NCI-H2196 (cell line): ENCODE data around the gene SPRR4.

Experiments used
- DNase-seq: peaks from one replicate; lab custom pipeline; 2025; ENCODE audit not compliant: unreplicated experiment; lab: John Stamatoyannopoulos, UW

Gene SPRR4

DNA sequence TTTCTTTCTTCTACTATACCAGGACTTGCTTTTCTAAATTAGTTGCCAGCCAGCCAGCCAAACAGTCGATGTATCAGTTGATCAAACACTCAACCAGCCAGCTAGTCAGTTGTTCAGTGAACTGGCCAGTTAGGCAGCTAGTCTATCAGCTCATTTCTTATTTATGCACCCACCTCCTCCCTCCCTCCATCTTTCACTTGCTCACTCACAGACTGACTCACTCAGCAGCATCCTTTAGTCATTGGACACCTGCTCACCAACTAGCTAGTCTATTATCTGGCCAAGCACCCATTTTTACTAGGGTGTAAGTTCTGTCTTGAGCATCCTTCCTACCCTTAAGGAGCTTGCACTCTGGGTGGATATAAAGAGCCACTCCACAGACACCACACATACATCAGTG, 5.9 kb upstream of the SPRR4 start:
- no peak for DNase-seq

DNA sequence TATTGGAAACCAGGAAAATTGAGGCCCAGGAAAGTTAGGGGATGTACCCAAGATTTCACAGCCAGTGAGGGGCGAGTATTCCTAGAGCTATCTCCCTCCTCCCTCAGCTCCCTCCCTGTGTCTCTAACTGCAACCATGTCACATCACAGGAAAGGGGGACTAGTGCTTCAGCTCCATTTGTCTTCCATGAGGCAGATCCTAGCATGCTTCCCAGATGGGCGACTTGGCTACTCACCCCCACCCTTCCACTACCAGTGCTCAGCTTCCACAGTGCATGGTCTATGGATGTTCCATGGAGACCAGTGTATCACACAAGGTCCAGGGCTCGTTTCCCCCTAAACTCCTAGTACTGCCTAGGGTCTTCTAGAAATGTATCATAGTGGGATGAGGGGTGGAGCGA, 4.6 kb upstream of the SPRR4 start:
- DNase-seq, result no peak

DNA sequence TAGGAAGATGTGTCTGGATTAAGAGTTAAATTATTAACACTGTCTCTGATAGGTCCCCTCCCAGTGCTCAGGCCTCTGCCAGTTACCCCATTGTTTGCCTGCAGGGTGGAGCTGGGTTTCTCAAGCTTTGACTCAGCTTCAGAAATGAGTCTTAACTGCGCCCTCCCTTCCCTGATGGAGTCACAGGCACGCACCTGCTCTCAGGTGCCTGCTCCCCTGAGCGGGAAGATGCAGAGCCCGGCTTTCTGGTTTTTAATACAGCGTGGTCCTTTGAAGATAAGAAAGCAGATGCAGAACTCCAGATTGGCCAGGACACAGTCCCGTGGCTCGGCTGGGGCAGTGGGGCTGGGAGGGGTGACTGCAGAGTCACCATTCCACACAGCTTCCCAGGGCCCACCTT, 3.2 kb upstream of the SPRR4 start:
- no peak for DNase-seq

DNA sequence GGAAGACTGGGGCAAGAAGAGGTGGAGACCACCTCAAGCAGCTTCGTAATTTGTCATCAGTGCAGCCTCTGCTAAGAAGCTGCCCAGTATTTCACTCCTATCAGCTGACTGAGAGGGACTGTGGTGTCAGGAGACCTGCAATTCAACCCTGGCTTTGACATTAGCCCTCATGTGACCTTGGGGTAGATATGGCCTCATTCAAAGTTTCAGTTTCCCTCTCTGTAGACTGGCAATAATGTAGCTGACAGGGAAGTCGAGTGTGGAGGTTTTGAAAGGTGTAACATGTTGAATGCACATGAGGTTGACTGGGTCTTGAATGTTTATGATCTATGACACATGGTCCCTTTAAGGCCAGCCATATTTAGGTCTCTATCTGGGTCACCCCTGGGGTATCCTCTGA, 2.2 kb upstream of the SPRR4 start:
- DNase-seq, result no peak

DNA sequence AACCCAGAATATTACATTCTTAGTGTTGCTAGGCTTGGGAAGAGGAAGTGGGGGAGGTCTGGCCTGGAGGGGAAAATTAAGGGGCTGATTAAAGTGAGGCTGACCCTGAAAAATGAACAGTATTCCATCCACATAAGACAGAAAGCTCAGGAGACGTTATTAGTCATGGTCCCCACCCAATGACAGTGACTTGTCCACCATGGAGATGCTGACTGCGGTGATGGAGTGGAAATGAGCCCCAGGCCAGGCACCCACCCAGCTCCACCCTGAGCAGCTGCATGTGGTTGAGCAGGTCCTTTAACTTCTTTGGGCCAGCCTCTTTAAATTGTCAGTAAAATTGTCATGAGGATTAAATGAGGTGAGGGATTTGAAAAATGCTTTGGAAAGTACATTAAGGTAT, 1.4 kb upstream of the SPRR4 start:
- no peak for DNase-seq

DNA sequence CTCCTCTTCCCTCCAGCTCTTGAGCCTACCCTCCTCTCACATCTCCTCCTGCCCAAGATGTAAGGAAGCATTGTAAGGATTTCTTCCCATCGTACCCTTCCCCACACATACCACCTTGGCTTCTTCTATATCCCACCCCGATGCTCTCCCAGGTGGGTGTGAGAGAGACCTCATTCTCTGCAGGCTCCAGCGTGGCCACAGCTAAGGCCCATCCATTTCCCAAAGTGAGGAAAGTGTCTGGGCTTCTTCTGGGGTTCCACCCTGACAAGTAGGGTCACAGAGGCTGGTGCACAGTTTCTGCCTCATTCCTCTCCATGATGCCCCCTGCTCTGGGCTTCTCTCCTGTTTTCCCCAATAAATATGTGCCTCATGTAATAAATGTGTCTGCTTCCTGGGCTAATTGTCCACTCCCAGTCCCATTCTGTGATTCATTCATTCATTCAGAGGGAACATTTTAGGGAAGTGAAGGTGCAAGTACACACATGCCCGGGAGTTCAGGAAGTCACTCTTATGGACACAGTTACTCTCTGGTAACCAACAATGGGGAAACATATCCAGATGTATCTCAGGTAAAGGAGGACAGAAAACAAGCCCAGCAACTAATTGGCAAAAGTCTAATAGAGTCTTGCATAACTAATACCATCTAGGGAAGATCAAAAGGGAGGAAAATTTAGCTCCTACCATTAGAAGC, 1.9 kb downstream of the SPRR4 start:
- DNase-seq, result no peak

DNA sequence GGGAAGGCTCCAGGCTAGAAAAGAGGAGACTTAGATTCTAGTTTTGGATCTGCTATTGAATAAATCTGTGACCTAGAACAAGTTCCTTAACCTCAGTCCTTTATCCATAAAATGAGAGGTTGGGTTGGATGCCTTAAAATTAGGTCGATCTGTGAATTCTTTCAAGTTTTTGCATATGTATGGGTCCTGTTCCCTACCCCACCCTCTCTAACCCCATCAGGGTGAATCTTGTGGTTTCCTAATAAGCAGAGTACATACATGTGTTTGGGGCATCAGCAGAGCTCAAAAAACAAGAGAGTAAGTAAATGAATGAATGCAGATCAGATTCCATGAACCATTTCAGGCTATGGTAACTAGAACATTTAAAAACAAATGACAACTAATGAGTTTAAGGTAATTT, 6.2 kb downstream of the SPRR4 start:
- no peak for DNase-seq

DNA sequence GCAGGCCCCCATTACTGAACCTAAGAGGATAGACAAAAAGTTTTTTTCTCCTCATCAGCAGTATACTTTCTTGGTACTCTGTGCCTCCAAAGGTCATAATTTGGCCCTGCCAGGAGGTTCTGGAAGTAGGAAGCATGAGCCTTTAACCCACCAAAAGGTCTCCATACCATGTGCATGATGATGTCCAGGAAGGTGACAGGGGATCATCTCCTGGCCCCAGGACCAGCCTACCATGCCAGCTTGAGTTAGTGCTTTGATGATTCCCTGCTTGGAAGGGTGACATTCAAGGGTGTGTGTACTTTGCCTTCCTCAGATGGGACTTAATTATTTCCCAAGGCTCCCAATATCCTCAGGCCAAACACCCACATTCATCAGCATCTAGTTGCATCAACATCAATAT, 7.2 kb downstream of the SPRR4 start:
- no peak for DNase-seq

DNA sequence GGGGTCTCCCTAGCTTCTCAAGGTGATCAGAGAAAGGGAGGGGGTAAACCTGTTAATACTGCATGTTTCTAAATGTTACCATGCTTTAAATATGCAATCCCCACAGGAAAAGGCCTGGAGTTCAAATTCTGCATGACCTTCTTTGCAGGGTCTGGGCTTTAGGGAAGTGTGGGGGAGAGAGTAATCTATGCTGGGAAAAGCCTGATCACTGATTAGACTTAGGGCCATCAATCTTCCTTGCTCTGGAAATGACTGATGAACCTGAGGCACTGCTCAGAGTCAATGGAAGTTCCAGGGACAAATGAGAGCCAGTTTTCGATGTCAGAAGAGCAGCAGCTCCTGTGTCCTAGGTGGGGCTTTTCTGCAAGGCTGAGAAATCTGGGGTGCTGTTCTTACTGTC, 10.2 kb downstream of the SPRR4 start:
- no peak for DNase-seq

DNA sequence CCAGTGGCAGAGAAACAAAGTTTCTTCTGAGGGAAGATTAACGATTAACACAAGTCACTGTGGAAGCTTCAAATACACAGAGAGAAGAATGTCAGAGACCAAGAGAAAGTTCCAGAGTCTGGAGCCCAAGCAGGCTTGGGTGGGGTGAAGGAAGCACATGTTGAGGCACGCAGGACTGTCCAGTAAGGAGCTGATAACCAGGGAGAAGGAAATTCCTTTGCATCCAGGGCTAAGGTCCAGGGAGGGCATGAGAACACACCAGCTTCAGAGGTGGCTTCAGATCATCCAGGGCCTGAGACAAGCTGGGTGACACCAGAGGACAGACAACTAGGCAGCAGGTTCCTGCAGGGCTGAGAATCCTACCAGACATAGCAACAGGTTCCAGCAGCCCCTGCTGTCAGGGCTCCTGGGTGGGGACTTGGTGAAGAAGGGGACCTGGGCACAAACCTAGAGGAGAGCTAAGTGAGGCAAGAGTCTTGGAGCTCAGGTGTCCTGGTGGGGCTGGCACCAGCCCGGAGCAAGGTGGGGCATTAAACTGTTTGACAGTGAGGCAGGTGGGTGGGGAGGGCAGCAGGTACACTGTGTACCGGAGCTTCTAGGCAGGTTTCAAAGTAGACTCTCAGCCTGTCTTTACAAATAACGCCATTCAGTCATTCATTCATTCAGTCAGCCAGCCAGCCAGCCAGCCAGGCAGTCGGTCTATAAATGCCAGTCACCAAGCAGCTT, 10.9 kb downstream of the SPRR4 start:
- DNase-seq, result no peak

DNA sequence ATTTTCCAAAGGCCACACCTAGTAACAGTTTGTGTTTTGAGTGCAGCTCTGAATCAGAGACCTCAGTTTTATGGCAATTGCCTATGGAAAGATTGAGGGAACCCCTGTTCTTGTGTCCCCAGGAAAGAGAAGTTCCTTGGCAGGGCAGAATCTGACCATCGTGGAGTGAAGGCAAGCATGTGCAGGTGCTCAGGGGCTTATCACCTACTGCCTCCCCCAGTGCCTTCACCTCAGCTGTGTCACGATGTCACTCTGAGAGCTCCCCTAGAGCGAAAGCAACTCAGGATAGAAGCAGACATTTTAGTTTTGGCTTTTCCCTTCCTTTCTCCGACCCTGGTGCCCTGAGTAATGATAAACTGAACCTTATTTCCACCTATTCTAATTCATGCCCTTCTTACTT, 11.6 kb downstream of the SPRR4 start:
- DNase-seq, result no peak

DNA sequence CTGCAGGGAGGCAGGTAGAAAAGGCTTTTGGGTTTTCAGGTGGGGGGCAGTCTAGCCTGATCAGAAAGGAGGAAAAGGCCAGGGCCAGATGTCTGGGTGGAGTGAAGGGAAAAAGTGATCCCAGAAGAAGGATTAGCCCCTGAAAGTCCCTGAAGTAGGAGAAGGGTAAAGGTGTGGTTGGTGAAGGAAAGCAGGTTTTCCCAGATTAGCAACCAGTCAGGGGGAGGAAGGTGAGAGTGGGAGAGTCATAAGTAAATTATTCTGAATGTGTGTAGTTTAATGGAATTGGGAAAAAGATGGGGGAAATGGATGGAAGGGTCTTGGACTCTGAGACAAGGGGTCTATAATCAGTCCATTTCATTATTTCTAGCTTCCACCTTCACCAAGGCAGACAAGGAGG, 12.8 kb downstream of the SPRR4 start:
- no peak for DNase-seq

DNA sequence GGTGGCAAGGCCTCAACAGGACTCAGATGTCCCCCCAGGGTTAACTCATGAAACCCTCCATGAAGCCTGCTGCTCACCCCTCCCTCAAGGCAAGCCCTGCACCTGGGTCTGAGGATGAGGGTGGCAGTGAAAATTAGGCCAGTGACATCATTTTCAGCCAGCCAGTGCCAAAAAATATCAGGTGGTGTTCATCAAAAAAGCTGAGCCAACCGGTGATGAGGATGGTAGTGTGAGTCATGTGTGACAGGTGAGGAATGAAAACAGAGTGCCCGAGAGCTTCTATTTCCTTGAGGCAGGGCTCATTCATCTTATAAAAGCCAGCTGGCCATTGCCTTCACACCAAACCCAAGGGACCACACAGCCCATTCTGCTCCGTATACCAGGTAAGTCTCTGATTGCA, 13.3 kb downstream of the SPRR4 start, which contains the start of gene SPRR1A:
Gene SPRR1A (plus strand): TSS at position 339 of the 400 bp plus-strand sequence. CDS start 1,150 bp downstream, outside the sequence.
- no peak for DNase-seq

DNA sequence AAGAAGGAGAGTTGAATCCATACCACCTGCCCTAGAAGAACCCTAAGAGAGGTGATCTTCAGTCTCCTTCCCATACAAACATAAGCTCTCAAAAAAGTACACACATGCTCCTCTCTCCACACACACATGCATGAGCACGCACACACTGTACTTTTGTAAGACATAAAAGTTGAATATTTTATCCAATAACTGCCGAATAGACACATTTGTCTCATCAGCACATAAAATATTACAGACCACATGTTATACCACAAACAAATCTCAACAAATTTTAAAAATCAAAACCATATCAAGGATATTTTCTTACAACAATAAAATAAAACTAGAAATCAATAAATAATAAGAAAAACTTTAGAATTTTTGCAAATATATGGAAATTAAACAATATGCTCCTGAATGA, 16.1 kb downstream of the SPRR4 start:
- DNase-seq, result no peak

DNA sequence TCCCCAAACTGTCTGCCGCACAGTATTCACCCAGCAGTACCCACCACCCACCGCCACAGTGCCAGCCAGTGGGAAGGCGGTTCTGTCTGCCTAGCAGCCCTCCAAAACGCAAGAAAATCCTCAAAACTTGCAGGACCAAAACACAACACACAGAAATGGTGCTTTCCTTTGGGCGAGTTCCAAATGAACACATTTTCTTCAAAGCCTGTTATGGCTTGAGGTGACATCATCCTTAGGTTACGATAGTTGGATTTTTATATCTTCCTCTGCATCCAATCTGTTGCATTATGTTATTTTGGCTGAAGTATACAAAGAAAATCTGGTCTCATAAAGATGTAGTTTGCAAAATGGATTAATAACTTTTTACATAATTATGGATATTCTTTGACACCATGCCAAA, 22.7 kb downstream of the SPRR4 start:
- no peak for DNase-seq

DNA sequence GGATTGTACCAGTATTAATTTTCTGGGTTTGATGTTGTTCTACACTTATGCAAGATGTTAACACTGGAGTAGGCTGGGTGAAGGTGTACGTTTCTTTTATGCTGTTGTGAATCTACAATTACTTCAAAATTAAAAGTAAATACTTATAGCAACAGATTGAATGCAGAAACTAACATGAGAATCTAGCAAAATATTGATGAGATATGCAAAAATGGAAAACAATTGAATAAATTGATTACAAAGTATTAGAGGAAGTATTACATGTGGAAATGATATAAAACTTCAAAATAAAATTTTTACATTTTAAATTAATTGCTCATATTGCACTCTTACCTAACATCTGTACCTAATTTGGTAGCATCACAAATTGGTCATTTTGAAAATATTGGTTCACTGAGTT, 25.4 kb downstream of the SPRR4 start:
- DNase-seq, result no peak

DNA sequence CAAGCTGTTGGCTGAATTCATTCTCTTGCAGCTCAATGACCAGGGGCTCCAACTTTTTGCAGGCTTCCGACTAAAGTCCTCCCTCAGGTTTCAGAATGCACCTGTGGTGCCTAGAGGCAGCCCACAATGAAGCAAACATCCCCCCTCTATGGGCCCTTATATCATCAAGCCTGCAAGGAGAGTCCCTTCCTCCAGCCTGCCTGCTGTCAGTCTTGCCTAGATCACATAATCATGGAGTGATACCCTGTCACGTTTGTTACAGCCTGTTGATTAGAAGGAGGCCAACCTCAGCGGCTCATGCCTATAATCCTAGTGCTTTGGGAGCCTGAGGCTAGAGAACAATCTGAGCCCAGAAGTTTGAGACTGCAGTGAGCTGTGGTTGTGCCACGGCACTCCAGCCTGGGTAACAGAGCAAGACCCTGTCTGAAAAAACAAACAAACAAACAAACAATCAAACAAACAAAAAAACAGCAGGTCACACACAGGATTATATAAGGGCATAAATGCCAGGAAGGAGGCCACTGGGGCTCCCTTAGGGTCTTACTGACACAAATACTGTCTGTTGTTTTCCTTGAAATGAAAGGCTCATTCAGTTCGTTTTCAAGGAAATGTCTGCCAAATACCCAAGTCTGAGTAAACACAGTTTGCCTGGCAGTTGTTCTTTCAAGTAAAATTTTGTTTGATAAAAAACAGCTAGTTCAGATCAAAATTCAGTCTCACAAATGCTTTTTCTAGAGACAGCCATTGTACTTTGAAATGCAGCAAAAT, 26.4 kb downstream of the SPRR4 start:
- DNase-seq, result no peak

DNA sequence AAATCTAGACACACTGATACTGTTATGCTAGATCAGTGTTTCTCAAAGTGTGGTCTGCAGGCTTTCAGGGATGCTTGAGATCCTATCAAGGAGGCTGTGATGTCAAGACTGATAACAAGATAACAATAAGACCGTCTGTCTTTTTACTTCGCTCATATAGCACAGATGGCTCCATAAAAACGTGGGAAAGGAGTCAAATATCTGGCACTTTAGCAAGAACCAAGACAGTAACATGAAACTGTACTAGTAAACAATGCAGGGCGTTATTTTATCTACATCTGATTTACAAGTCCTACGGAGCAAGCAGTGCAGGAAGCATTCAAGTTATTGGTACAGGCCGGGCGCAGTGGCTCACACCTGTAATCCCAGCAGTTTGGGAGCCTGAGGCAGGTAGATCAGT, 27.5 kb downstream of the SPRR4 start:
- no peak for DNase-seq

DNA sequence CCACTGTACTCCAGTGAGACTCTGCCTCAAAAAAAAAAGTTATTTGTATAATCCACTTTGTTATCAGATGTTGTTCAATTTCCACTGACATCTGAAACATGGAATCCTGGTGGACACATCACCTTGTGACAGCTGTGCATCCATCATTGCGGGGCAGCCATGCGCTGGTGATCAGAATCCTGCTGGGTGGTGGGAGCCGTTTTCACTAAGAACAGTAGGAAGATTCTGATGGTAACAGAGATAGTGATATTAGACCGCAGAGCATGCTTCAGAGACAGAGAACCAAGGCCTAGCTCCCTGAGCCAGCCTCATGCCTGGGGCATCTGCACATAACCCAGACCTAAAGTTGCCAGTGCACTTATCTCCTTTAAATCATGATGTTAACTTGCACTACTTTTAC, 28.0 kb downstream of the SPRR4 start:
- no peak for DNase-seq

DNA sequence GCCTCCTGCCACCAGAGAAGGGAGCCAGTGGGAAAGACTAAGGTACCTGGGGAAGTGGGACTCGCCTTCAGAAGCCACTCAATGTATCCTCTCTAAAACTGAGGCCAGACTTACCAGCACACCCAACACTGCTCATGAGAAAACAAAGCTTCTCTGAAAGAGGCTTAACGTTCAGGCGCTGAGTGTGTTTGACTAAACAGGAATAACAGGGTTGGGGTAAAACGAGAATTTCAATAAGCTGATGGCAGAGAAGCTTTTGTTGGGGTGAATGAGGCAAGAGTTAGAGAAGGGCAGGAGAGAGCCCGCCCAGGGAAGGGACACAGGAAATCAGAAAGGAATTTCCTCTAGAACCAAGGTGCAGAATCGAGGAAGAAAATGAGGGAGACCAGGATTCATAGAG, 29.4 kb downstream of the SPRR4 start:
- no peak for DNase-seq

DNA sequence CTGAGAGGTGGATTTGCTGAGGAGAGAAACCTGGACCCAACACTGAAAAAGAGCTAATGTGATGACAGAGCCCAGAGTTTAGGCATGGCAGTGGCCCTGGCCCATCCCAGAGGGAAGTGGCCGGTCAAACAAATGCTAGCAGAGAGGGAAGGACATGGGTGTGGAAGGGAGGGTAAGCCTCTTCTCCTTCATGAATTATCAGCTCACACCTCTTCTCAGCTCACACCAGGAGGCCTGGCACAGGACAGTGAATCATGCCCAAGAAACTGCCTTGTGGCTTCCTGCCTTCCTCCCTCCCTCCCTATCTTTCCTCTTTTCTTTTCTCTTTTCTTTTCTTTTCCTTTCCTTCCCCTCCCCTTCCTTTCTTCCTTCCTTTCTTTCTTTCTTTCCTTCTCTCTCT, 29.8 kb downstream of the SPRR4 start:
- DNase-seq, result no peak

DNA sequence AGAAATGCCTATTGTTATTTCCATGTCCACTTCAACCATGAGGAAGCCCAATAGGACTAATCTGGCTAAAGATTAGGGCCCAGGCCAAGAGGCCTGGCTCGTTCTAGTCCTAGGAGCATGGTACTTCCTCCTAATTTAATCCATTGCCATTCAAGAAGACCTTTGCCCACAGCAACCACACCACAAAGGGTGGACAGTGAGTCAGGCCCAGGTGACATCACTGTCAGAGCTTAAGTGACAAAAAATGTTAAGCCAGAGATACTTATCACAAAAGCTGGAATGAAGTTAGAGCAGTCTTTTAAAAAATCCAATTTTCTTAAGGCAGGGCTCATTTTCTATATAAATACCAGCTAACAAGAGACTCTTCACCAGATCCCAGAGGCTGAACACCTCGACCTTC, 30.9 kb downstream of the SPRR4 start, which contains the start of gene SPRR3:
Gene SPRR3 (plus strand): TSS at position 368 of the 400 bp plus-strand sequence. CDS start 1,272 bp downstream, outside the sequence.
- no peak for DNase-seq
